ENCODE results near the gene SACM1L.
"Not testable (repeated sequence)": the region's sequence is repeated elsewhere in the genome, so short reads cannot be mapped to it uniquely, and the experiment has no call there.

The SACM1L gene

DNA sequence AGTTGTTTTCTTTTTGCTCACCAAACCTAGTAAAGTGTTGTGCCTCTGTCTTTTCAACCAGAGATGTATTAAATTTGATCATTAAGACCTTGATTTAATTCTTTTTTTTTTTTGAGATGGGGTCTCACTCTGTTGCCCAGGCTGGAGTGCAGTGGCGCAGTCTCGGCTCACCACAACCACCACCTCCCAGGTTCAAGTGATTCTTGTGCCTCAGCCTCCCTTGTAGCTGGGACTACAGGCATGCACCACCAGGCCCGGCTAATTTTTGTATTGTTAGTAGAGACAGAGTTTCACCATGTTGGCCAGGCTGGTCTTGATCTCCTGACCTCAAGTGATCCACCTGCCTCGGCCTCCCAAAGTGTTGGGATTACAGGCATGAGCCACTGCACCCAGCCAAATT, 6.0 kb downstream of the SACM1L start:
- DNase-seq, result not testable (repeated sequence)

DNA sequence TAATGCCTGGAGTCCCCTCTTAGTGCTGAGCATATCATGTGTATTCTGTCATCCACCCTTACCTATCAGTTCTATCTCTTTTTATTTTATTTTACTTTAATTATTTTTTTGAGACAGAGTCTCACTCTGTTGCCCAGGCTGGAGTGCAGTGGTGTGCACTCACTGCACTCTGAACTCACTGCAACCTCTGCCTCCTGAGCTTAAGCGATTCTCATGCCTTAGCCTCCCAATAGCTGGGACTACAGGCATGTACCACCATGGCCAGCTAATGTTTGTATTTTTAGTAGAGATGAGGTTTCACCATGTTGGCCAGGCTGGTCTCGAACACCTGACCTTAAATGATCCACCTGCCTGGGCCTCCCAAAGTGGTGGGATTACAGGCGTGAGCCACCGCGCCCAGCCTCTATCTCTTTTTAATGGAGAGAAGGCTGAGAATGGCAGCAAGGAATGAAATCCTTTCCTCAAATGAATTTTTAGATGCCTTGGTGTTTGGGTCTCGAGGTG, 11.4 kb downstream of the SACM1L start:
- no peak for DNase-seq

DNA sequence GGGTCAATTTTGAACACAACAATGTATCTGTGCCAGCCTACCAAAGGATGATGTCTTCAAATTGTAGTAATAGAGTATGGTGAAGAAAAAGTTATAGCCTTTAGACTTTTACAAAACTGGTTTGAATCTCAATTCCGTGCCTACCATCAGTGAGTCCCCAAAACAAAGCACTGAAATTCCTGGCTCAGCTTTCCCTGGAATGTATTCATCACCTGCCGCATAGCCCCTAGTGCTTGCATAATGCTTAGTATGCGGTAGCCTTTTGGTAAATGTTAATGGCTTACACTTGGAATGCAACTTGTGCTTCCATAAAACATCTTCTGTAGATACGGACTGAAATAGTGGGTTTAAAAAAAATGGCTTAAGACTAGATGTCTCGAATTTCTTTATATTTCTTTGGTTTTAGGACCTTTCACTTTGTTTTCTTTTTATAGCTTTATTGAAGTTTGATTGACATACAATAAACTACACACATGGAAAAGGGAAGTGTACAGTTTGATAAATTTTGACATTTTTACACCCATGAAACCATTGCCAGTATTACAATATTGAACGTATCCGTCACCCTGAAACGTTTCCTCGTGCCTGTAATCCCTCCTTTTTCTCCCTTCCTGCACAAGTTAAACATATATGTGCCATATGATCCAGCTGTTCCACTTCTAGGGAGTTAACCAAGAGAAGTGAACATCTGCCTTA, 12.1 kb downstream of the SACM1L start:
- DNase-seq, result no peak

DNA sequence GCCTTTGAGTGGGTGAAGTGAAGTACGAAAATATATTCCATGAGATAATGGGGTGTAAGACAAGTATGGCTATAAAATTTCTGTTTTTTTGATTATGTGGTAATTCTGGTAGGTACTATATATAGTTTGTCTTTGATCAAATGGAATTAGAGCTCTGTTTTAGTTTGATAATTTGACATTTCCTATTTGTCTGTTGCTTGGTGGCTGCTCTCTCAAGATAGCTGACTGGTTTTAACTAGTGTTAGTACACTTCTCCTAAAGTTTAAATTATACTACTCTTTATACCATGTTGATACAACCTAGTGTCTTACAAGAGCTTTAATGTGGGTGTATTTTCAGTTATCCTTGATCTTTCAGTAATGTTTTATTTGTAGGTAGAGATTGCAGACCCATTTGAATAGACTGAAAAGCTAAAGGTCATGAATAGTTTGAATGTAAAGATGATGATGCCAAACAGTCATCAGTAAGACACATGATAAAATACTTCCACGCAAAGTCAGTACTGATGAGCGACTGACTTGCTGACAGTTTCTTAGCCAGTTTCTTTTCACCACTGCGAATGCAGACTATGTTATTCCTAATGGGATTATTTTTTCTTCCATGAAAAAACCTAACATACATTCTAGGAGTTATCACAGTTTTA, 15.2 kb downstream of the SACM1L start:
- DNase-seq, result no peak

DNA sequence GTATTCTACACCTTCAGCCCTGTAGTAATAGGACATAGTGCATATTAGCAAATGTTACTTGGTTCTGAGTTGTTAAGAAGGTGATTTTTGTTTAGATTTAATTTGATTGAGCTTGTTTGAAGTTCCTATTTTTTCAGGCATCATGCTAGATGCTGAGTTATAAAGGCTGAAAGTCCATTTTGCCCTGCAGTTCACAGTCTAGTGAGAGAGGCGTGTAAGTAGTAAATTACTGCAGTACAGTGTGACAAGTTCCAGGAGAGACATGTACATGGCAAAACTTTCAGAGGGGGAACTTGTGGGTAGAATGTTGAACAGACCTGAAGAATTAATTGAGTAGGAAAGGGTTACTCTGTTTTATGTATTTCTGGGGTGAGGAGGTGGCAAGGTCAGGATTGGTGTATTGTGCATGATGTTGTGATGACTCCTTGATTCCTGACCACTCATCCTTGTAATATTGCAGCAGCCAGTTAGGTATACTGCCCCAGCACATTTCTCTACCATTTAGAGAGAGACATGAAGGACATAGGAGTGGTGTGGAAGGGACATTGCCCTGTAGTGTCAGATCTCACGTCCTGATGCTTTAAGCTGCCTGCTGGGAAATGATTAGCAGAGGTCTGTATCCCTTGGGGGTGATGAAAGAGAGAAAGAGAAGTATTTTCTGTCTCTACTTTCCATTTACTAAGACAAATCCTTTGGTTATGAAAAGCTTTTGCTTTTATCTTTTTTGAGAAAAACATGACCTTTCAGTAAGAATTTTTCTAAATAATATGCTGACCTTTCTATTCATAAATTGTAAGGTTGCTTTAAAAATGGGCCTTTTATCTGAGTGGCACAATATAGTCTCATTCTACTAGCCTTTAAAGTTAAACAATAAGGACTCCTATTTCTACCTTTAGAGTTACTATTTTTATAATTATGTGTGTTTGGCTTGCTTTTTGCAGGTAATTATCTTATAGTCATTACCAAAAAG, 16.9 kb downstream of the SACM1L start:
- DNase-seq, result no peak

DNA sequence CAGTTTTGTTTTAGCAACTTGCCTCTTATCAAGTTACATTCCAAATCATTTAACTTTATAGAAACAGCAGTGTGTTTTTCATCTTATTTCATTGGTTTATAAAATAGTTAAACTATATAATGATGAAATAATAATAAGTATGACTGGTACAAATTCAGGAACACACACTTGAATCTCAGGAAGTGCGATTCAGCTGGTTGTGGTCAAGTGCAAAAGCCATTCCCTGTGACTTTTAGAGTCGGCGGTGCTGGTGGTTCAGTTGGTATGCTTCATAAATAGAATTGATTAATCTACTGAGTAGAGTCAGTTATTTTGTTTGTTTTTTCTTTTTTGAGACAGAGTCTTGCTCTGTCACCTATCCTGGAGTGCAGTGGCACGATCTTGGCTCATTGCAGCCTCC, 22.7 kb downstream of the SACM1L start:
- DNase-seq, result no peak

DNA sequence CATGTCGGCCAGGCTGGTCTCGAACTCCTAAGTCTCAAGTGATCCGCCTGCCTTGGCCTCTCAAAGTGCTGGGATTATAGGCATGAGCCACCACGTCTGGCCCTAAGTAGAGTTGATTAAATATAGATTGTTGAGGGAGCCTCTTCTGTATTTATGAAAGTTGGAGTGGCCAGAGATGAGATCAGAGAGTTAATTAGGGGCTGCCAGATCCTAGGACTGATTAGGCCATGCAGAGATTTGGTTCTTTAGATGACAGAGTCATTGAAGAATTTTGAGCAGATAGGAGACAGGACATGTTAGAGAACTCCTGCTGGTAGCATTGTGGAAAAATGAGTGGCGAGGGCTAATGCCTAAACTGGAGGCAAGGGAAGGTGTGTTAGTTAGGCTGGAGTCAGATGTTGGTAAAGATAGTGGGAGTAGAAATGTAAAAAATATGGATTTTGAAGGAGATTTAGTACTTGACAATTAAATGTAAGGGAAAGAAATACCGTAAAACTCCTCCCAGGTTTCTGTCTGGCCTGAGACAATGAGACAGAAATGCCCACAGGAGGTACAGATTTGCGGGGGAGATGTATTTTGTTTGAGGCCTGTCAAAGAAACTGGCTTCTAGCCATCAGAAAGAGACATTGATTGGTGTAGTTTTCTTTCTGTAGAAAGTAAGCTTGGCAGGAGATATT, 23.4 kb downstream of the SACM1L start:
- DNase-seq, result no peak

DNA sequence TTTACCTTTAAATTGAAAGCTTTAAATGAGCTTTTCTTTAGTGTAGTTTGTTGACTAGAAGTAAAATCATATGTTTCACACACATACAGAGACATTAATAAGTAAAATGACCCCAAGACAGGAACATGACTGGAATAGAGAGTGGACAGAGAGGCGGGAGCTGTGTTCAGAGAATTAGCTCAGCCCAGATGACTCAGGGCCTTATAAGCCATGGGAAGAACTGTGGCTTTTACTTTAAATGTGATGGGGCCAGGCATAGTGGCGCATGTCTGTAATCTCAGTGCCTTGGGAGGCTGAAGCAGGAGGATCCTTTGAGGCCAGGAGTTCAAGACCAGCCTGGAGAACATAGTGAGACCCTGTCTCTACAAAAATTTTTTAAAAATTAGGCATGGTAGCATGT, 26.7 kb downstream of the SACM1L start:
- no peak for DNase-seq

DNA sequence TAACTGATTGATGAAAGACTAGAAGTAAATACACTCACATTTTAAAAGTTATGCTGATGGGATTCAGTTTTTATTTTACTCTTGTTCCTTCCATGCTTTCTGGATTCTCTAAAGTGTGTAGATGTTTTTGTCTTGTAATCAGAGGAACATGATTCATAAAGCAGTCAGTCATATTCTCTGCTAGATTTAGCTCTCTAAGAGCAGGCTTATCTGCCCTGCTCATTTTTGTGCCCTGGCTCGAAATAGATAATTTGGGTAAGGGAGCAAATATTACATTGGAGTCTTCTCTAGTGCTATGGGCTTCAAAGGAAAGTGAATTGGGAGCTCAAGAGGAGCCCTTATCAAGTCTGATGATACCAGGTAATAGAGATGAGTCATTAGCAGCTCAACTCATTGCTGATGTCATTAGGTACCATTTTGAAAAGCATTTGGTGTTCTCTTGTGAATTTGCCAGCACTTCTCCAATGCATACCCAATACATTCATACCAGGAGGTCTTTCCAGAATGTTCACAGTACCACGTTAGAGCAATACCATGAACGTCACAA, 27.7 kb downstream of the SACM1L start:
- no peak for DNase-seq

DNA sequence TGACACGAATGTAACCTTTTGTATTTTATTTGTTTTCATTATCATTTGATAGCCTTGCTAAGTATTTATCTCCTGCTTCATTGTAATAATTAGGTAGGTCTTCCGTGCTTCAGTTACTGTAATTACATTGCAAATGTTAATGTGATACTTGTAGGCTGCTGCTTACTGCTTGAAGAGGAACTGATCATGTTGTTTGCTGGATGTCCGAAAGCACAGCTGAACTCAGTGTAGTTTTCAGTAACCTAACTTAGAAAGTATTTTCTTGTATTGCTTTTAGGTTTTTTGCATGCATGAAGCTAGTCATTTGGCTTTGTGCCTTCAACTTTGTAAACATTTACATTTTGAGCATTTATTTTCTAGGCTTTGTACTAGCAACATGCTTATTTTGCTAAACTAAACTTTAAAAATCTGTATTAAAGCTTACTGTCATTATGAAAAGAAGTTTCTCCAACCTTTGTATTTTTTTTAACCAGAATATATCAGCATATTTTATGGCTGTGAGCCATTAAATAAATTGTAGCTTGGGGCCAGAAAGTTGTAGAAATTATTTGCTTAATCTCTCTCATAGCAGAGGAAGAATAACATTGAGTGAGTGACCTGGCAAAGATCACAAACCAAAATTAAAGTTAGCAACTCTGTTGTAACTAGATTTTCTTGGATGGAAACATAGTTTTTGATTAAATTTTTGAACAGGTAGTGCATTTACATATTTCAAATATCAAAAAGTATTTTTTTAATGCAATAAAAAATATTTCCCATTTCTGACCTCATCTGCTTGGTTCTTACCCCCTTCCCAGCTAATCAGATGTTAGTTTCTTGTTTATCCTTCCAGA, 30.7 kb downstream of the SACM1L start:
- DNase-seq, result no peak

DNA sequence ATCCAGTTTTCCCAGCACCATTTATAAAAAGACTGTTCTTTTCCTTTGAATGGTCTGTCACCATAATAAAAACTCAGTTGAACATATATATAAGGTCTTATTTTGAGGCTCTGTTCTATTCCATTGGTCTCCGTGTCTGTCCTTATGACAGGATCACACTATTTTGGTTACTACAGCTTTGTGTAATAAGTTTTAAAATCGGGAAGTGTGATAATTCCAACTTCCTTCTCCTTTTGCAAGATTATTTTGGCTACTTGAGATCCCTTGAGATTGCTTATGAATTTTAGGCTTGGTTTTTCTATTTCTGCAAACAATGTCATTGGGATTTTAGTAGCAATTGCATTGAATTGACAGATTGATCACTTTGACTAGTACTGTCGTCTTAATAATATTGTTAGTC, 35.7 kb downstream of the SACM1L start:
- DNase-seq, result no peak

DNA sequence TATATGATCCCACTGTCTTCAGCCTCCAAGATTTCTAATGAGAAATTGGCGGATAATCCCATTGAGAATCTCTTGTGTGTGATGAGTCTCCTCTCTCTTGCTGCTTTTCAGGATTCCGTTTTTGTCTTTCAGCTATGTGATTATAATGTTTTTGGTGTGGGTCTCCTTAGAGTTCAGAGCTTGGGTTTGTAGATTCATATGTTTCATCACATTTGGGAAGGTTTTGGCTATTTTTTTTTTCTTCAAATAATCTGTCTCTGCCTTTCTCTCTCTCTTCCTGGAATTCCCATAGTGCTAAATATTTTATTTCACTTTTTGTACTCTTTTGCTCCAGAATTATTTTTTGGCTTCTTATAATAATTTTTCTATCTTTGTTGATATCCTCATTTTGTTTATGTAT, 40.4 kb downstream of the SACM1L start:
- no peak for DNase-seq

DNA sequence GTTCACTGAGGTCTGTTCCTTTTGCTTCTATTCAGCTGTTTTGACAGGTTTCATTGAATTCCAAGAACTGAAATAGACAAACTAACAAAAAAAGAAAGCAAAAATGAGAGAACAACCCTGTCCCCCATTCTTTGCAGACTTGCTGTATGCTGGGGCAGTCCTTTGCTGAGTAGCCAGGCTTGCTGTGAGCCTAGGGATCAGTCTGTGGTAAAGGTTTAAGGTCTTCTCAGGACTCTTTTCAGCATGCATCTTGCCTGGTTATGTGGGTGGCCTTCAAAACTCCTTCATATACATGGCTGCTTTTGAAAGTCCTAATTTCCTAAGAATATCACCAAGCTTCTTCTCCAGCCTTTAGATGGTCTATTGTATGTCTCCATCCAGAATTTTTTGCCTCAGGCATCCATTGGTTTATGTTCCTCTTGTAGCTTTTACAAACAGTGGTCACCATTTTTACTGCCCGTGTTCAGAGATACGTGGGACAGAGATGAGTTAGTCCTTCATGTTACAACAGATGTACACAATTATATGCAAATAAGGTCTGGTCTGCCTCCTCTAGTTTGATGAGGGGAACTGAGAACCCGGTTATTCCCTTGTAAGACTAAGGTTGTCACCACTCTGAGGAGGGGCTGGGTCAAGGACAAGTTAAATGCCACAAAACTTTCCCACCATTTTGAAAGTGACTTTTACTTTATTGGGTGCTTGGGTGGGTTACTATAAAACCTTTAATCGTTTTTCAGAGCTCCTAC, 41.4 kb downstream of the SACM1L start:
- no peak for DNase-seq

DNA sequence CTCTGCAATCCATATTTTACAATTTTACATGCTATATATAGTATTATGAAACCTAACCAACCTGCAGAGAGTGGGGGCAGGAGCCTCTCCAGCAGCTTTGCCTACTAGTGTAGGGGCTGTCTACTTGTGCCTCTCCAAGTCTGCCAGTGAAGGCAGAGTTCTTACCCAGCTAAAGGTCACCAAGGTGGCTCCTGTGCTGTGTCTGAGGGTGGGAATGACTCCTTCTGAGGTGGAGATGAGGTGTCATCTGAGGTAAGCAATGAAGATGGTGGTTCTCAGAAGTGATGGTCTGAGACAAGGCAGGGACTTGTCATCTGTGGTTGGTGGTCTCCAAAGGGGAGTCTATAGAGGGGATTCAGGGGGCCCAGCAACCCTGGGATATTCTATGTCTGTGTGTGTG, 47.5 kb downstream of the SACM1L start:
- no peak for DNase-seq

DNA sequence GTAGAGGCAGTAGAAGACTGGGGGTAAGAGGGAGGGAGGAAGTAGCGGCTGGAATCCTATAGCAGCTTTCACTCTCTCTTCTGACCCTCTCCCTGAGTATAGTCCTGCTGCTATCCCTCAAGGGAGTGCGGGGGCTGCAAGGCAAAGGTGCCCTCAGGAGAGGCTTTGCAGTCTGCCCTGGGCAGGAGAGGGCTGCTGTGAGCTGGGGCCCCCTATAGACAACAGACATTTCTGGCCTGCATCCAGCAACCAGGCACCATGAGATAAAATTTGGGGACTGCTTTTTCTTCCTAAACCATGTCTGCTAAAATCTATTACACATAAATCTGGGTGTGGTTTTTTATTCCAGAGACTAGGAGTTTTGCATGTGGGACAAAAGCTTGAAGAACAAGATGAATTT, 48.0 kb downstream of the SACM1L start:
- DNase-seq, result no peak

DNA sequence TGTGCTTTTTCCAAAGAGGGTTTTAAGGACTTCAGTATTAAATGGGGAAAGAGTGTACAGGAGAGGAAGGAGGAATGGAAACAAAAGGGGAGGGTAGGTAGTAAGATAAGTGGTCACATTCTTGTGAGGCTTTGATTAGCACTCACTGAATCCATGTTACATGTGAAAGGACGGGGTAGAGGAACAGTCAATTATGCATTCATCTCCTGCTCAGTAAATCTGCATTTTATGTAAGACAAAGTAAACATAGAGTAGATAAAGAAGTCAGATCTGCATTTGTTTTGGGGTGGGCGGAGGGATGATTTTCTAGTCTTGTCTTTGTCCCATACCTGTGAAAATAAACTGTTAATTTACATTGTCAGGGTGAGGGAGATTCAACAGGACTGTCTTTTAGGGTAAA, 50.8 kb downstream of the SACM1L start:
- no peak for DNase-seq

DNA sequence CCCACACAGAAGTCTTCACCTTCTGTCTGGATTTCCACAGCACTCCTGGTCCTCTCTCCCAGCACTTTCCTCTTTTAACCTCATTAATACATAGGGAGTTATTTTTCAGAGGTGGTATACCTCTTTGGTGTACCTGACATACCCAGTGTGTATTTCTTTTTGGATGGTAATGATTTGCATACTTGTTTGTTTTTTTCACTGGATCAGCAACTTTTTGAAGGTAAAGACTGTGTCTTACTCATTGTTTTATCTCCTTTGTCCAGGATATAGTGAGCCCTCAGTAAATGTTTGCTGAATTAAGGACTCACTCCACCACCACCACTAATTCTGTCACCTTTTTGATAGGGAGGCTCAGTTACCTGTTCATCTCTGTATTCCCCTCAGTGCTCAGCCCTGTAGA, 52.1 kb downstream of the SACM1L start:
- no peak for DNase-seq

DNA sequence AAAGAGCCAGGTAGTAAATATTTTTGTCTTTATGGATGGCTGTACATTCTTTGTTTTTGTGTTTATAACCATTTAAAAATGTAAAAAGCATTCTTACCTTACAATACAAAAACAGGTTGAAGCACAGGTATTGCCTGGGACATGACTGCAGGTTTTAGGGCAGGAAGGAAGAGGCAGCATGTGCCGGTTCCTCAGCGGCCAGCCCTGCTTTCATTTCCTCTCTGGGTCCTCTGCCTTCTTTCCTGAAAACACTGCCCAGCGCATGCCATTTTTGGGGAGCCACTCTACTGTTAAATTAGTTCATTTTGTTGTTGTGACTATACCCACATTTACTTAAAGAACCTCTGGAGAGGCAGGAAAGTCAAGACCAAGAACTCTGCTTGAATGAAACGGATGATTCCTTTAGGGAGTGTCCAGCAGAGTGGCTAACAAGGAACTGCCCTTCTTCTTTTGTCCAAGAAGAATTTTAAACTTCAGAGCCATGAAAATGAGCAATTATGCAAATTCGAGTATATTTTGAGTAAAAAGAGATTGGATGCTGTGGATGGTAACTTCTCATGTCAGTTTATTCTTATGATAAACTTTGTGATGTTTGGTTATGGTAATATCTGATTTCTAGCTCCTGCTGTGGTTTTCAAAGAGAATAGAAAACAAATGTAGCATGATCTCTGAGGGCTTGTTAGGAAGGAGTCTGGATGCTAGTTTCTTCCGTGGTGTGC, 52.7 kb downstream of the SACM1L start:
- no peak for DNase-seq

DNA sequence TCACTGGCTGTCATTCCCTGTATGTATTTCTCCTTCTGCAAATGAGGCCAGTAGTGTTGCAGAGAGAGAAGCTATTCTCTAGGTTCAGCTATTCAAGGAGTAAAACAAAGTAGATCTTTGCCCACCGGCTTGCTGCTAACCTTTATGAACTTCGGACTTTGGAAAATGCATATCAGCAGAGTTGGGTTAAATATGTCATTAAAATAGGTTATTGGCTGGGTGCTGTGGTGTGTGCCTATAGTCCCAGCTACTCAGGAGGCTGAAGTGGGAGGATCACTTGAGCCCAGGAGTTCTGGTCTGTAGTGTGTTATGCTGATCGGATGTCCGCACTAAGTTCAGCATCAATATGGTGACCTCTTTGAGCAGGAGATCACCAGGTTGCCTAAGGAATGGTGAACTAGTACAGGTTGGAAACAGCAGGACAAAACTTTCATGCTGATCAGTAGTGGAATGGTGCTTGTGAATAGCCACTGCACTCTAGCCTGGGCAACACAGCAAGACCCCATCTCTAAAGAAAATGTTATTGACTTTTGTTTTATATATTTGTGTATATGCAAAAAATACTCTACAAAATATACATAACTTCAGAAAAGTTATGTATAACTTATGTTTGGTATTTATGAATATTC, 53.4 kb downstream of the SACM1L start:
- DNase-seq, result no peak
